Activated naive CD4-positive, alpha-beta T cell treated with Interleukin-2 at 50 U/mL for 16 hours (primary cell): Measurements from ENCODE around the gene RAB43.
"Not testable (repeated sequence)": the region's sequence is repeated elsewhere in the genome, so short reads cannot be mapped to it uniquely, and the experiment has no call there.

ENCODE experiments used
- DNase-seq: peaks from one replicate; pipeline ENCODE4 v3.0.0-alpha.2; 2020

The RAB43 gene

GRCh38 chr3:129121792-129122411 is at the start of gene RAB43:
RAB43 (minus strand) TSS chr3:129121804; CDS start chr3:129121489, 315 bp downstream.
- DNase-seq: peak; percentile 78

DNA sequence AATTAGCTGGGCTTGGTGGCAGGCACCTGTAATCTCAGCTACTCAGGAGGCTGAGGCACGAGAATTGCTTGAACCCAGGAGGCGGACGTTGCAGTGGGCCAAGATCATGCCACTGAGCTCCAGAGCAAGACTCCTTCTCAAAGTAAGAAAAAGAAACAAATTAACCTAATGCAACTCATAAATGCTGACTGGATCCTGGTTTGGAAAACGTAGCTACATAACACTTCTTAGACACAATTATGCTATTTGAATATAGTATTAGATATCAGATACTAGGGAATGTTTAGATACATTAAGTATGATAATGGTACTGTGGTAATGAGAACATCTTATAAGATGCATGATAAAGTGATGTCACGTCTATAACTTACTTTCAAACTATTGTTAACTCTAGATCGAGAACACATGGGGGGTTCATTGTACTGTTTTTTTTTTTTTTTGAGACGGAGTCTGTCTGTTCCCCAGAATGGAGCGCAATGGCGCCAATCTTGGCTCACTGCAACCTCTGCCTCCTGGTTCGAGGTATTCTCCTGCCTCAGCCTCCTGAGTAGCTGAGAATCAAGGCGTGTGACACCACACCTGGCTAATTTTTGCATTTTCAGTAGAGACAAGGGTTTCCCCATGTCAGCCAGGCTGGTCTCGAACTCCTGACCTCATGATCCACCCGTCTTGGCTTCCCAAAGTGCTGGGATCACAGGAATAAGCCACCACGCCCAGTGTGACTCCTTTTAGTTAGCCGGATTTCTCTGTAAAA is 45.2 kb upstream of the RAB43 start:
- no peak for DNase-seq

DNA sequence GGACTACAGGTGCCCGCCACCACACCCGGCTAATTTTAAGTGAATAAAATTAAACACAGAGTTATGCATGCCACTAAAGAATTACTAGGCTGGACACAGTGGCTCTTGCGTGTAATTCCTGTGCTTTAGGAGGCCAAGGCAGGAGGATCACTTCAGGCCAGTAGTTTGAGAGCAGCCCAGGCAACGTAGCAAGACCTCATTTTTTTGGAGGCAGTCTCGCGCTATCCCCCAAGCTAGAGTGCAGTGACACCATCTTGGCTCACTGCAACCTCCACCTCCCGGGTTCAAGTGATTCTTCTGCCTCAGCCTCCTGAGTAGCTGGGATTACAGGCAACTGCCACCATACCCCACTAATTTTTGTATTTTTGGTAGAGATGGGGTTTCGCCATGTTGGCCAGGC is 44.0 kb upstream of the RAB43 start:
- not testable (repeated sequence) for DNase-seq

GRCh38 chr3:129164500-129164899 is 42.9 kb upstream of the RAB43 start:
- no peak for DNase-seq

DNA sequence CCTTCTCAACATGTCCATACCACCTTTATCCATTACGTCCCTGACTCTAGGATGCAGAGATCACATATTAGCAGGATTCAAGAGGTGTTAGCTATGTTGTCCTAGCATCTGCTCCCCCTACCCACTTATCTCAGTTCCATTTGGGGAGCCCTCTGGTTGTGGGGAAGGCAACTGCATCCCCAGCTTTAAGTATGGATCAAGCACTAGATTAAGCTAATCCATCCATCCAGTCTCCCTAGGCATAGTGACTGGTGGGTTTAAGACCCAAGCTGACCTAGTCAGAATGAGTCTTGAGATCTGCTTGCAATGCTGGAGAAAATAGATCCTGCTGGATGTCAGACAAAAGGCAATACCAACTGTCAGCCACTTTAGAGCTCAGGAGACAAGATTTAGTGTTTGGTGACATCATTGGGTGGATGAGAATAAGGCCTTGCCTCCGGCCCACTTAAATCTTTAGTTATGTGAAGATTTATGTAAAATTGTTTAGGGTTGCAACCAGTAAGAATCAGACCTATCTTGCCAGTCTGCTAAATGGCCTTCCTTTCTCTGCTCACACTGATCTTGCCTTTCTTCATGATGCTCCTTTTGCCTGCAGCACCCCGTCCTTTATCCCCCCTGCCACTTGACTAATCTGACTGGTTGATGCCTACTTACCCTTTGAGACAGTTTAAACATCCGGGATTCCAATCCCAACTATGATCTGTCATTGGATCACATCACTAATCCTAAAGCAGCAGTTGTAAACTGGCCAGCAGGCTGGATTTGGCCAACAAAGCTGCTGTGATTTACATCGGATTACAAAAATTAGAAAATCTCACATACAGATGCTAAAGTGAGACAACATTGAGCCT is 41.4 kb upstream of the RAB43 start:
- DNase-seq: no peak

DNA sequence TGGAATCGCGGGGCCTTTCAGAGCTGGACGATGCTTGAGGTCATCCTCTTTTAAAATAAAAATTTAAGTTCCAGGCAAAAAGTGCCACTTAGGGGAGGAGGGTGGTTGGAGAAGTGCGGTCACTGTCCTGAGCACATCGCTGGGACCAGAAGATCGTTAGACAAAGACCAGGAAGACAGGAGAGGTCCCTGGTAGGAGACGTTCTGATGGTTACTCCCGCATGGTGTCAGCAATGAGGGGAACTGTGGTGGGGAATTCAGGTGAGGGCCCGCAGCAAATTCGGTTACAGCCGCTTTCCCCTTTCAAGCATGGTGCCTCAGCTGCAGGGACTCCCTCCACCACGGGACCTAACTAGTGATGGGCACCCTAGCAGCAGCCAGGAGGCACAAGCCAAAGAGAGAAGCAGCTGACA is 40.3 kb upstream of the RAB43 start:
- DNase-seq: peak; percentile 19

DNA sequence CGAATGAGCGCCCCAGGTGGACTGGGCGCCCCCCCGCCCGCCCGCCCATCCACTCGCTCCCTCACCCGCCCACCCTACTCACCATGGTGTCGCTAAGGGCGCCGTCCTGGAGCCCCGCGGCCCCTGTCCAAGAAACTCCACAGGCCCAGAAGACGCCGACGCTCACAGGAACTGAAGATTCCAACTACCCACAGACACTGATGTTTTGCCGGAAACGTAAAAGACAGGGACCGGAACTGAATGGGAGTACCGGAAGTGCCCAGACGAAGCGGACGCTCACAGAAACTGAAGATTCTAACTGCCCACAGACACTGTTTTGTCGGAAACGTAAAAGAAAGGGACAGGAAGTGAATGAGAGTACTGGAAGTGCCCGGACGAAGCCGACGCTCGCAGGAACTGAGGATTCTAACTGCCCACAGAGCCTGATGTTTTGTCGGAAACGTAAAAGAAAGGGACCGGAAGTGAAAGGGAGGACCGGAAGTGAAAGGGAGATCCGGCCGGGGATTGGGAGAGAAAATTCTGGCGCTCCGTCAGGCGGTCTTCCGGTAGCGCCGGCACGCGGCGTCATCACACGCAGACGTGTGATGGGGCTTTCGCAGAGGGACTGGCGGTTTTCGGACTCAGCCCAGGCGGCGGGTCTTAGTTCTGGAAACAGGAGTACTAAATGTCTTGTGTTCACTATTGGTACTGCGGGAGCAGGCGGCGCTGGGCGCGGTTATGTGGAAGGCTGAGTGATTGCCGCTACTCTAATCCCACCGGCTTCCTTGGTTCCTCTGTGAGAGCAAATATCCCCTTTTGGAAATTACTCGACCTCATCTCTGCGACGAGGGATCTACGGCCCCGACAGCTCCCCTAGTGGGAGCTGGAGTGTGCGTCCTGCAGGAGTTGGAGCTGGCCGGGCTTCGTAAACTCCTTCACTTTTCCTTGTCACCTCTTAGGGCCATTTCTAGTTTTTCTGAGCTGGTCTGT is 39.6 kb upstream of the RAB43 start, which contains the start of gene ISY1:
Gene ISY1 (minus strand): TSS at position 173 of the 969 bp plus-strand sequence. CDS start 88 bp downstream, at position 85.
- peak; percentile 86 for DNase-seq

DNA sequence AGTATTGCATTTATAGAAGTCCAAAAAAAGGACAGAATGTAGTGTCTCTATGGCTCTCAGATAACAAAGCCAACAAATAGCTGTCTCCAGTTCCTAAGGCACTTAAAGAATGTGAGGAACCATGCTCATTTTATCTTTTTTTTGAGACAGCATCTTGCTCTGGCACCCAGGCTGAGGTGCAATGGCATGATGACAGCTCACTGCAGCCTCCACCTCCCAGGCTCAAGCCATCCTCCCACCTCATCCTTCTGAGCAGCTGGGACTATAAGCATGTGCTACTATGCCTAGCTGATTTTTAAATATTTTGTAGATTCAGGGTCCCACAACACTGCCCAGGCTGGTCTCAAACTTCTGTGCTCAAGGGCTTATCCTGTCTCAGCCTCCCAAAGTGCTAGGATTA is 23.2 kb upstream of the RAB43 start:
- DNase-seq: no peak

- not testable (repeated sequence) for DNase-seq
Observed at GRCh38 chr3:129141011-129141410, 19.4 kb upstream of the RAB43 start.

- DNase-seq: no peak
Observed at GRCh38 chr3:129139911-129140310, 18.3 kb upstream of the RAB43 start.

- DNase-seq: not testable (repeated sequence)
Observed at GRCh38 chr3:129136275-129136674, 14.7 kb upstream of the RAB43 start.

DNA sequence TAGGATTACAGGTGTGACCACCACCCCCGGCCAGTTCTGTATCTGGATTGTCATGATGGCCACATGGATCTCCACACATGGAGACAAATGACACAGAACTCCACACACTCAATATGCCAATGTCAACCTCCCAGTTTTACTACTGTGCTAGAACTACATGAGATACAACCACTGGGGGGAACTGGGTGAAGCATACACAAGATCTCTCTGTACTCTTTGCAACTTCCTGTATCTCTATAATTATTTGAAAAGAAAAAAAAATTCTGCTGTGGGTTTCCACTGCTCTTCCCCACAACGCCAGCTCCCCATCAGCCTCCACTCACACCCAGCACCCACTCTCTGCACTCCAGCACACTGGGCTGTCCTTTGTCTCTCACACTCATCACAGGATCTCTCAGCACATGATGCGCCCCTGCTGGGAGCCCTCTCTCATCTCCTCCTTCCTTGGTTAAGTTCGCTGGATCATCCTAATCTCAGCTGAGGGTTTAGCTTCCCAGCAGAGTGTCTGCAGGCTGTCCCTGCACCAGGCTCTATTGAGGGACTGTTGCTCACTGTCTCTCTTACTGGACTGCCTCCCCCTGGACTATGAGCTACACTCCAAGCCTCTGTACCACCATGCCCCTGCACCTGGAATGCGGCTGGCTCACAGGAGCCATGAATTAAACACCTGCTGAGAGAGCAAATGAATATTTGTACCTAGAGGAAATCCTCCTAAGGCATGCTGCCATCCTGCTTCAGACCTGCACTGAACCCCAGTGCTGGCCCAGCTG is 10.7 kb upstream of the RAB43 start:
- no peak for DNase-seq

DNA sequence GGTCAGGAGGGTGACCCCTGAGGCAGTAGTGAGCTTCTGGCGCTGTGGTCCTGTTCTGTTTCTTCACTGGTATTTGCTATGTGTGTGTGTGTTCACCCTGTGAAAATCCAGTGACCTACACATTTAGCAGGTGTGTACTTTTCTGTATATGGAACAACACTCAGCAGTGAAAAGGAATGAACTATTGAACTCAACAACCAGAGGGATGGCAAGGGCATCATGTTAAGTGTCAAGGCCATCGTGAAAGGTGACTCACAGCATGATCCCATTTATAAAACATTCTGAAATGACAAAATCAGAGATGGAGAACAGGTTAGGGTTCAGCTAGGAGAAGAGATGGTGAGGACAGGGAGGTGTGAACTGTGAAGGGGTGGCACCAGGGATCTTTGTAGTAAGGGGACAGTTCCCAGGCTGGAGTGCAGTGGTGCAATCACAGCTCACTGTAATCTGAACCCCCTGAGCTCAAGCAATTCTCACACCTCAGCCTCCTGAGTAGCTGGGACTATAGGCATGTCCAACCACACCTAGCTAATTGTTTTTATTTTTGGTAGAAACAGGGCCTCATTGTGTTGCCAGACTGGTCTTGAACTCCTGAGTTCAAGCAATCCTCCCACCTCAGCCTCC is 10.0 kb upstream of the RAB43 start:
- DNase-seq: no peak

GRCh38 chr3:129130291-129130813 is 8.7 kb upstream of the RAB43 start:
- DNase-seq: no peak

GRCh38 chr3:129128357-129129155 is 7.0 kb upstream of the RAB43 start:
- DNase-seq: no peak

DNA sequence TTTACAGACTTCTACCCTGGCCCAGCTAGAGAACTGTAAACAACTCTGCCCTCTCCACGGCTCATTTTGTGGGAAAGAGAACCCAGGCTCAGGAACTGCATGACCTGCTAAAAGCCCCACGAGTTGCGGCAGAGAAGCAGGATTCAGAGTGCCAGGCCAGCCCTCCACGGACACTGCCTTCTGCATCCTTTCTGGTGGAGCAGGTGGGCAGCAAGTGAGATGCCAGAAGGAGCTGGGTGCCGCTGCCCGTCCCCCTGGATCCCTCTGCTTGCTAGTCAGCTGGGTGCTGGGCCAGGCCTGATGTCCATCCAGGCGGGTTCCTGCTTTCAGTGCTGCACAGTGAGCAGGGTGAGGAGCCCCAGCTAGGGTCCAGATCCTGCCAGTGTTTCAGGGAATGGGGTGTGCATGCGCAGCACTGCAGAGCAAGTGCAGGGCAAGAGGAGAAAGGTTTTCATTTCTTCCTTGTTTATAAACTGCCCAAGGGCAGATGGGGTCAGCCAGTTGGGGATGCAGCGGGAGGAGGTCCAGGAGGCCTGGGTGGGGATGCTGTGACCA is 5.2 kb upstream of the RAB43 start:
- no peak for DNase-seq

DNA sequence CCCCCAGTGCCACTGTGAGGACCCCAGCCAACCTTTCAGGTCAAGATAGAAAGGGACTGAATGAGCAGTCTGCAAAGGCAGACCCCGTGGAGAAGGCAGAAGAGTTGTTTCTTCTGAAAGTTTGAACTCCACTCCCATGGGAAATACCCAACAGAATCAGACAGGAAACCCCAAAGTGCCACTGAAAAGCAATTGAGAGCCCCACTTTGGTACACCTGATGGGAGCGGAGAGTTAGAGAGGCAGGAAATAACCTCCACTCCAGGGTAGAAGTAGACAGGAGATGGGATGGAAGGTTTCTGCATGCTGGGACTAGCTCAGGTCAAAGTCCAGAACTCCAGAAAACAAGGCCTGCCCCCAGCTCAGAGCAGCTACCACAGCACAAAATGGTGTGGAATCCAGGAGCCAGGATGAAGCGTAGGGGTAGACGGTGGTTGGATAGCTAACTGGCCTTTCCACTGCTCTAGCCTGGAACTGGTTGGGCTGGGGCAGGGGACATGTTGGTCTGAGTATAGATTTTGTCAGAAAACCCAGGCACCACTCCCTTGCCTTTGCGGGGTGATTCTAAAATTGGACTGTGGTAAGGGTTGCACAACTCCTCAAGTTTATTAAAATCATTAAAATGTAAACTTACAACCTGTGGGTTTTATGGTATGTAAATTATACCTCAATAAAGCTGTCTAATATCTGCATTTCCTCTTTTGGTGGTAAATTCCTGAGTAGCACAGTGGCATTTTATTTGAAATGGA is 1.9 kb upstream of the RAB43 start:
- DNase-seq: peak; percentile 9

- DNase-seq: peak; percentile 11
Observed at GRCh38 chr3:129122412-129123011, 908 bp upstream of the RAB43 start.
